HG03342 (cell line): ENCODE measurements around the gene SYT14.
"Not testable (repeated sequence)": the region's sequence is repeated elsewhere in the genome, so short reads cannot be mapped to it uniquely, and the experiment has no call there.

ENCODE experiments used
- ATAC-seq: cut with Tn5 transposase; IDR thresholded peaks from one replicate; pipeline ENCODE4 v1.9.1; 2021; ENCODE audit warnings: mild to moderate bottlenecking, moderate library complexity; ENCODE audit not compliant: unreplicated experiment

SYT14 gene

DNA sequence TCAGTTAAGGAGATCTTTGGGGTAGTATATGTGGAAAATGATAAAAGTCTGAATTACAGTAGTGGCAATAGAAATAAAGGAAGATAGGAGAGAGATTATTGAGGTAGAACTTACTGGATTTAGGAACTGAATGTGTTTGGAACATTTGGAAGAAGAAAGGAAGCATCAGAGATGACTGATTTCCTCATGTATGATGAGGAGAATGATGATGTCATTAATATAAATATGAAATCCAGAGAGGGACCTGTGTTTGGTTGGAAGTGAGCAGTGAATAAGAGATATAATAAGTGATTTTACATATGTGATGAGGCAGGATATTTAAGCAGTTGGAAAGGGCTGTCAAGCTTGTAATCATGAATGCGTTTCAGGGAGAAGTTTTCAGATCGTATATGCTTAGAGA is 86.3 kb downstream of the SYT14 start:
- ATAC-seq: no peak

DNA sequence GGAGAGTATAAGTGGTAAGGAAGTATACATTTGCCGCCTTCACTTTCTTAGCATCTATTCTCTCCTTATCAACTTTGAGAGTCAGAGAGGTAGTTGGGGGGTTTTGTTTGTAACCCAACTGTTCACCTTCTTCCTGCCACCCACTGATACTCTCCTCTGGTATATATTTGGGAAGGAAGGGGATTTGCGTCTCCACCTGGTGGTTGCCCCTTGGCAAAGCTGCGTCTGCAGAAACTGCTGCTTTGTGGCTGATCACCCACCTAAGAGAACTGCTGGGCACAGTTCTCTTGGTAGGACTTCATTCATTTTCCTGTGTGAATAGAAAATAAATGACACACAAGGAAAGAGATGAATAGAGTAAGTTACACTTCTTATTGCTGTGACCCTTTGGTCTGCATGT is 87.0 kb downstream of the SYT14 start:
- ATAC-seq: no peak

DNA sequence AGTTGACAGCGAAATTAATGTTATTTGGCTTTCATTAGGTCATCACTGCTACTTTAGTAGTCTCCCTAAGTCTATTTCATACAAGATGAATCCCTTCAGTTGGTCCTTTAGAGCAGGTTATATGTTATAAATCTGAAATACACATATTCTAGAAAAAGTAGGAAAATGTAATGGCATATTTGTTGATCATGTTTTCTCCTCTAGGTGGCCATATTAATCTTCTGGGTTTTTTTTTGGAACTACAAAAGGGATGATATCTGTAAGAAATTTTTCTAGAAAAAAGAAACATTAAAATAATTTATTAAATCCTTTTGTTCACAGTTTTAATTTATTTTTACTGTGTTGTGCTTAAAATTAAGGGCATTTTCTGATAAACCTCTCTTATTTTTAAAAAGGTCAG is 87.9 kb downstream of the SYT14 start:
- no peak for ATAC-seq

DNA sequence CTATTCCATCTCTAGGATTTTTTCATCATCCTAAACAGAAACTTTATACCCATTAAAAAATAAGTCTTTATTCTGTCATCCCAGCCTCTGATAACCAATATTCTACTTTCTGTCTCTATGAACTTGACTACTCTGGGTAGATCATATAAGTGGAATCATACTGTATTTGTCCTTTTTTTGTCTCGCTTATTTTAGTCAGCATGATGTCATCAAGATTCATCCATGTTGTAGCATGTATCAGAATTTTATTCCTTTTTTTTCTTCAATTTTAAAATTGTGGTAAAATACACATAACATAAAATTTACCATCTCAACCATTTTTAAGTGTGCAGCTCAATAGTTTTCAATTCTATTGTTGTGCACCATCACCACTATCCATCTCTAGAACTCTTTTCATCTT is 90.0 kb downstream of the SYT14 start:
- ATAC-seq: no peak

DNA sequence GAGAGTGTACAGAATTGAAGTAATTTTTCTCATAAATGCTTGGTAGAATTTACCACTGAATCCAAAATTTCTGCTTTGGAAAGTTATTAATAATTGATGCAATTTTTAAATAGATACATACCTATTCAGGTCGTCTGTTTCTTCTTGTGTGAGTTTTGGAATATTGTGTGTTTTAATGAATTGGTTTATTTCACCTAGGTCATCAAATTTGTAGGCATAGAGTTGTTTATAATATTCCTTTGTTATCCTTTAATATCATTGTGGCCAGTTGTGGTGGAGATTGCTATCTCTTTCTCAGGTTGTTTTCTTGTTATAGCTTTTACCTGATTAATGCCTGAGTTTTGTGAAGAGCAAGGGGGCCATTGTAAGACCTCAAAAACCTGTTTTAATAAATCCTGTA is 93.5 kb downstream of the SYT14 start:
- ATAC-seq: no peak

DNA sequence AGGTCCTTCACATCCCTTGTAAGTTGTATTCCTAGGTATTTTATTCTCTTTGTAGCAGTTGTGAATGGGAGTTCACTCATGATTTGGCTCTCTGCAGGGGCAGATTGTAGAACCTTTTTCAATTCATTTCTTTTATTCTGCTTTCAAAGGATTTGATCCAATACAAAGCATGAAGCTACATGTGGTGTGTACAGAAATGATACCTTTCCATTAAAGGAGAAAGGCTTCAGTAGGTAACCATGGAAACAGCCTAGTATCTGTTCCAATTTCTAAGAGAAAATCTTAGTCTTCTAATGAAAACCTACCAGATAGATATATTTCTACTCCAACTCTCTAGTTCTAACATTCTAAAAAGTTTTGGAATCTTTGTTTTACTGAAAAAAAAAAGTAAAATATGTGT is 105.0 kb downstream of the SYT14 start:
- no peak for ATAC-seq

DNA sequence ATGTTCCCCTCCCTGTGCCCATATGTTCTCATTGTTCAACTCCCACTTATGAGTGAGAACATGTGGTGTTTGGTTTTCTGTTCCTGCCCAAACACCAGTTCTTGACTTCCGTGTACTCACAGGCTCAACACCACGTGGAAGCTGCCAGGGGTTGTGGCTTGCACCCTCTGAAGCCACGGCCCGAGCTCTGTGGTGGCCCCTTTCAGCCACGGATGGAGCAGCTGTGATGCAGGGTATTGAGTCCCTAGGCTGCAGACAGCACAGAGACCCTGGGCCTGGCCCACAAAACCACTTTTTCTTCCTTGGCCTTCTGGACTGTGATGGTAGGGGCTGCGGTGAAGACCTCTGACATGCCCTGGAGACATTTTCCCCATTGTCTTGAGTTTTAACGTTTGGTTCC is 111.6 kb downstream of the SYT14 start:
- ATAC-seq: no peak

DNA sequence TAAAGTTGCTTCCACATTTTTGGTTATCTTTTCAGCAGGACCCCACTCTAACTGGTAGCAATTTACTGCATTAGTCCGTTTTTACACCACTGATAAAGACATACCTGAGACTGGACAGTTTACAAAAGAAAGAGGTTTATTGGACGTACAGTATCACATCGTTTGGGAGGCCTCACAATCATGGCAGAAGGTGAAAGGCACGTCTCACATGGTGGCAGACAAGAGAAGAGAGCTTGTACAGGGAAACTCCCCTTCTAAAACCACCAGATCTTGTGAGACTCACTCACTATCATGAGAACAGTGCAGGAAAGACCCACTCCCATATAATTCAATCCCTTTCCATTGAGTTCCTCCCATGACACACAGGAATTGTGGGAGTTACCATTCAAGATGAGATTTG is 112.5 kb downstream of the SYT14 start:
- not testable (repeated sequence) for ATAC-seq

DNA sequence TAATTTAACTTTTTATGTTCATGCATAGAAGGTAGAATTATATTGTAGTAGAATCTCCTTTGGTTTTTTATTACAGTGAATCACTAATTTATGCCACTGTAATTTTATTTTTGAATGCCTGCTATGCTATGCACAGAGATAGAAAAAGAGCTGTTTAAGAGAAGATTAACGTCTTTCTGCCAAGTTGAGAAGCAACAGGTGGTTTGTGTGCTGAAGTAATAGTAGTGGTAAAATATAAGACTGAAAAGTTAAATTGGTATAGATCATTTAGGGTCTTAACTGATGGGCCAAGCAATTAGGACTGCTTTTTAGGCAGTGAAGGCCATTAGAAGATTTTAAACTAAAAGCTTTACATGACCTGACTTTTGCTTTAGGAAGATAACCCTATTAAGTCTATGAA is 115.1 kb downstream of the SYT14 start:
- no peak for ATAC-seq

DNA sequence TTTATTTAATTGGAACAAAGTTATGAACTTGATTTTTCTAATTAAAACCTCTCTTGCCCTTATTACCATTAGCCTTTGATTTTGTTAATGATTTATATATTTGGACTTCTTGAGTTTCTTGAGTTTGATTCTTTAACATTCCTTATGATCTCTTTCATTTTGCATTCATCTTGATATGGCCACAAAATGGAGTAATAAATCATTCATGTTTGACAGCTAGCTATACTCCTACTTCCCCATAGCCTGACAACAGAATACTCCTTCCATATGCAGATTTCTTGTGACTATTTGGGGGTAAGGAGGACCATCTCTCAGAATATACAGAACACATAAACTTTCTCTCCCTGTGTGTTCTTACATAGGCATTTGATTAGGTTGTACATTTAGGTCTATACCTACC is 119.6 kb downstream of the SYT14 start:
- ATAC-seq: no peak

DNA sequence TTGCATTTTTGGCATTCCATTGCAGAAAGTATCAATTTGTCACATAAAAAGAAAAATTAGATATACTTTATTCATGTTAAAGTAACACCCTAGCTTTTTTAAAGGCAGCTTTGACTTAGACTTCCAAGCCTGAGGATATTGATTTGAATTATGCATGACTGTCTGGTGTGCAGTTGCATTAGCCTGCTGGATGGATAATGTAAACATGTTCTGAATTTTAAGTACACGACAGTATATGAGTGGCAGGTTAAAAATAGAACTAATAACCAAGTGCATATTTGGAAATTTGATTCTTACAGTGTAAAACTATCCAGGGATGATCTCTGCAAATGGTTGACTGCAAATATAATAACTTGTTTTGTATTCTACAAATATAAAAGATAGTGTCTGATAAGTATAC is 124.0 kb downstream of the SYT14 start:
- no peak for ATAC-seq

DNA sequence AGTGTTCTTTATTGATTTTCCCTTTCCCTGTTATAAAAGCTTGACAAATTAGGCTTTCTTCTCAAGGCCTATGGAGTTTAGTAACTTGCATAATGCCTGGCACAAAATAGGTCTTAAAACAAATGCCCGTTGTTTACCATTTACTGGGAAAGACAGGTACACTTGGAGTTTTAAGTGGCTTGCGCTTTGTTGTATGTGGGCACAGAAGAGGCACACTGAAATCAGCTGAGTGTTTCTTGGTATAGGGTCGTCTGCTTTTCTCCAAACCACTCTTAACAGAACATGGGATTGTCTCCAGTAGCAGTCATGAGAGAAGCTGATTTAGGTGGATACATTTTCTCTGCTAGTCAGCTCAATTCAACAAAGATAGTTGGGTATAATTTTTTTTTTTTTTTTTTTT is 132.5 kb downstream of the SYT14 start:
- ATAC-seq: no peak

DNA sequence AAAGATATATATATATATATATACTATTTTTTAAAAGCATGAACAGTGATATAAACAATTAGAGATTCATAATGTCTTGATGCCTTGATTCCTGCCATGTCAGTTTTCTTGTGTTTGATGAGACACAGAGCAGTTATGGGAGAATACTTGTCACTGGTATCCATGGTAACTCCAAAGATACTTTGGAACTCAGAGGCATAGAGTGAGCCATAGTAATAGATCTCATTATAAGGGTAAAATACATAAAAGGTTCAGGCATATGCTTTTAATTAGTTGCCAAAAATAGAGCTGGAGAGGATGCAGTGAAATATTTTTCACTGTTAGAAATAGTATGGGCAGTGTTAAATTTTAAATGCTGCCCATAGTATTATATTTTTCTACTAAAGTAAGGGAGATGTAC is 134.1 kb downstream of the SYT14 start:
- ATAC-seq: no peak

DNA sequence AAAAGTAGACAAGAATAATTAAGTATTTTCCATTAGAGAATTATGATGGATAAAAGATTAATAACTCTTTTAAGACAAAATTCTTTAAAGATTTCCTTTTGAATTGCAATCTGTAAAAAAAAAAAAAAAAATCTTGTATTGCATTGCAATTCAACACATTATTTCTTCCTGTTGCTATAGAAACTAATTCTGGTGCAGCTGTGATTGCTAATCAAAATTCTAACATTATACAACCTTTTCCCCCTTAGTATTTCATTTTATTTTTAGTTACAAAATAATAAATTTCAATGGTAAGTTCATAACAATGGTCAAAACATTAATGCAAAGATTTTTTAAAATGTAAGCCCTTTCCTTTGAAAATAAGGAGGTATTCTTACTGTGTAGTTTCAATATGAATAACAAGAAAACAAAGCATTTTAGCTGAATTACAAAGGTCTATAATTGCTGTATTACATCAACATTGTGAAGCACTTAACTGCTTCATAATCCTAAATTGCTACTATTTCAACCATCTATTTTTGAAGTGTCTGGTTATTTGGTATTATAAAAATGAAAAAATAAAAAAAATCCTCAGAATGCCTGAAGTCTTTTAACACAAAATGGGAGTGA is 135.0 kb downstream of the SYT14 start:
- no peak for ATAC-seq

DNA sequence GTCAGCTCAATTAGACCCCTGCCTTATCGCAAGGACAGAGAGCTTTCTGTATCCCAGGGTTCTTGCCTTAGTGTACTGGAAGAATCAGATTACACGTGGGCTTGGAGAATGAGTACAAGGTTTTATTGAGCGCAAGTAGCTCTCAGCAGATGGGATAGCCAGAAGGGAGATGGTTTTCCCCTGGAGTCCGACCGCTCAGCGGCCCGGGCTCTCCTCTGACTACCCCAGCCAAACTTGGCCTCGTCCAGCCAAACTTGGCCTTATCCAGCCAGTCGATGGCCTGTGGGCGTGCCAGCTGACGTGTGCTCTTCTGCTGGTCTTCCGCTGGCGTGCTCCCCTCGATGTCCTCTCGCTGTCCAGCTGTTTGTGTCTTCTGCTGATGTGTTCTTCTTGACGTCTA is 136.9 kb downstream of the SYT14 start:
- no peak for ATAC-seq

DNA sequence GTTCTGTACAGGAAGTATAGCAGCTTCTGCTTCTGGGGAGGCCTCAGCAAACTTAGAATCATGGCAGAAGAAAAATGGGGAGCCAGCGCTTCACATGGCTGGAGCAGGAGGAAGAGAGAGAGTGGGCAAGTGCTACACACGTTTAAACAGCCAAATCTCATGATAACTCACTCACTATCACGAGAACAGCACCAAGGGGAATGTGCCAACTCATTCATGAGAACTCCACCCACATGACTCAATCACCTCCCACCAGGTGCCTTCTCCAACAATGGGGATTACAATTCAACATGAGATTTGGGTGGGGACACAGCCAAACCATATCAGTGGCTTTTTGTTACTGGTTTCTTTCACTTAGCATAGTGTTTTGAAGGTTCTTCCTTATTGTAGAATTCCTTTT is 138.6 kb downstream of the SYT14 start:
- ATAC-seq: no peak

DNA sequence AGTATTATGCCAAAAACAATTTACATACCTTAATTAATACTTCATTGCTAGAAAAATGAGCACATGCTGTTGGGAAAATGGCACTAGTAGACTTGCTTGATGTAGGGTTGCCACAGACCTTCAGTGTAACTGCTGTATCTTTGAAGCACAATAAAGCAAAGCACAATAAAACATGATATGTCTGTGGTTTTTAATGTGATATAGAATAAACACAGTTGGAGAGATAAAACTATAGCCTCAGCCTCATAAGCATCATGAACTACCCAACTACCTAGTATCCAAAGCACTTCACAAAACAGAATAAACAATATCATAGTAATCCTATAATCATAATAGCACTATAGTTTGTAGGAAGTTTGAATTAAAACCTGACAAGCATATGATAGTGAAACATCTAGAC is 143.5 kb downstream of the SYT14 start:
- ATAC-seq: no peak

DNA sequence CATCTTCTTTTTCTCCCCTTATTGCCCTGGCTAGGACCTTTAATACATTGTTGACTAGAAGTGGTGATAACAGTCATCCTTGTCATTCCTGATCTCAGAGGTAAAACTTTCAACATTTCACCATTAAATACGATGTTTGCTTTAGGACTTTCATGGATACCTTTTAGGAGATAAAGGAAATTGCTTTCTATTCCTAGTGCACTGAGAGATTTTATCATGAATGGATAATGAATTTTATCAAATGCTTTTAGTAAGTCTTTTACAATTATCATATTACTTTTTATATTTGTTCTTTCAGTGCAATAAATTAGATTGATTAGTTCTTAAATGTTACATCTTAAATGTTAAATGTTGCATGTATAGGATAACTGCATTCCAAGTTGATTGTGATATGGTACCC is 147.3 kb downstream of the SYT14 start:
- no peak for ATAC-seq

DNA sequence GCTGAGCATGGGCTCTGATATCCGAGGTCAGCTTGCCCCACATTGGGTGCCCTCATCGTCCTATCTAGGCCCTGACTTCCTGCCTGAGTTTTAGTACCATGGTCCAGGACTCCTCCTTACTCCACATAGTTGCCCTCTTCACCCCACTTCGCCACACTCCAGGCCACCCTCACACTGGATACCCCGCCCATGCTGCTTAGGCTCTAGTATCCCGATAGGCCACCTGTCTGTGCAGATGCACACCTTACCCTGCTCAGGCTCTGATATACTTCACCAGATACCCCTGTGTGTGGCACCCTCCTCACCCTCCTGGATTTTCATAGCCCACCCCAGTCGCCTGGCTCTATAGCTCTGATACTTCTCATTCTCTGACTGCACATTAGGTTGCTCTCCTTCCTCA is 149.0 kb downstream of the SYT14 start:
- no peak for ATAC-seq

DNA sequence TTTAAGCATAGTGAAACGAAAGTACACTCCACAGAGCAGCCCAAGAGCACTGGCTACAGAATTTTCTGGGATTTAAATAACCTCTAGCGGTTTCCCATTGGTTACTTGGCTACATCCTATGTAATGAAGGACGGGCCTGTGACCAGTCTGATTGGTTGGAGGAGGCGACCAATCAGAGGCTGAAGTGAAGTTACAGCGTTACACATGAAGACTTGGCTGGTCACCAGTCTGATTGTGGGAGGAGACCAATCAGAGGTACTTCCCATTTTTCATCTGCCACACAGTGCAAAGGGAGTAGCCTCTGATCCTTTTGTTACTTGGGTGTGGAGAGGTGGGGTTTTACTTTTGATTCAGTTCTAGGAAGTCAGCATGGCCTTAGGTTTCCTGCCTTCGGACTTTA is 151.8 kb downstream of the SYT14 start:
- ATAC-seq: no peak

DNA sequence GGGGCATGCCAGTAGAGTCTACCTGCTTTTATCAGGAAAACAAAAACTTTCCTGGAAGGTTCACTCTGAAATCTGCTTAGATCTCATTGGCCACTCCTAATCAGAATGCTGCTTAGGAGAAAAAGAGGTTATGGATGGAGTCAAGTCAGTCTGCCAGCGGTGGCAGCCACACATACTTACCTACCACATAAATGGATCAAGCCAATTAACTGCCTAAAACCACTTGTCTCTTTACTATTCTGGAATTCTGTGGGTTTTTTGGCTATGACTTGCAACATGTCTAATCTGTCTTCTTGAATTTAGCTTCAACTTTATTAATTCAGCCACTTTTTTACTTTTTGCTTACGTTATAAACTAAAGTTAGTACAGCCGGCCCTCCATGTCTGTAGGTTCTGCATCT is 154.3 kb downstream of the SYT14 start:
- ATAC-seq: no peak

DNA sequence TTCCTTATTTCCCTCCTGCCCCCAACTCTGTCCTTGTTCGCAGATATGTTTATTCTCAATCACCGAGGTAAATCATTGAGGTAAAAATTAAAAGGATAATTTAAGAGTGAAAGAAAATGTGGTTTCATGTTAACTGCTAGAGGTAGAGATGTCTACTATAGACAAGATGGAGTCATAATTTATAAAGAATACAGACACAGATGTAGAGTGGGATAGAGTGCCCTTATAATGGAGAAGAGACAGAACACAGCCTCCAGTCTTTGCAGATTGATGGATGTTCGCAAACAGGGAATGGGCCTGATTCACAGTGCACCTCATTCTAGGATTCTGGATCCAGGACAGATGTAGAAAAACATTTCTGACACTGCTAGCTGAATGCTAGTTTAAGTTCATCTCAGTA is 155.4 kb downstream of the SYT14 start:
- no peak for ATAC-seq

DNA sequence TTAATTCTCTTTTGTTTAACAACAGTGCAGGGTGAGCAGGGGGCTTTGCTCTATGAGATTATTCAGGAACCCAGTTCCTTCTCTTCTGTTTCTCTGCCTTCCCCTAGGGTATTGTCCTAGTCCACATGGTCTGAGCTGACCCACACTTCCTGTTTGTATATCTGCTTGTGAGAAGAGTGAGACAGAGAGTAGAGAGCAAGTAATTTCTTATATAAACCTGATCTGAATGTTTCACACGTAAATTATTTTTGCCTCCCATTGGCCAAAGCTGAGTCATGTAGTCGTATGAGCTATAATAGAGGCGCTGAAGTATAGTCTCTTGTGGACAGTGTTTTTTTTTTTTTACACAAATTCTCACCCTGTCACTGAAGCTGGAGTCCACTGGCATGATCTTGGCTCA is 160.3 kb downstream of the SYT14 start:
- ATAC-seq: no peak

DNA sequence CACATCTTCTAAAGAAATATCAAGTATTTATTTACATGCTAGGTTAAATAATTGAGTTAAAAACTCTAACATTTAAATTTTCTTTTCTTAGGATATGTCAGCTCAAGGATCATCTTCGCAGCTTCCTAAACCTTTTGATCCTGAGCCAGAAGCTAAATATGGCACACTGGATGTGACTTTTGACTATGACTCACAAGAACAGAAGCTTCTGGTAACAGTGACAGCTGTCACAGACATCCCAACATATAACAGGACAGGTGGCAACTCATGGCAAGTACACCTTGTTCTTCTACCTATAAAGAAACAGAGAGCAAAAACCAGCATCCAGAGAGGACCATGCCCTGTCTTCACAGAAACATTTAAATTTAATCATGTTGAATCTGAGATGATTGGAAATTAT is 161.9 kb downstream of the SYT14 start:
- no peak for ATAC-seq
